HG02852 (cell line): ENCODE data around the gene COLEC12.
A peak's percentile ranks its signal among the peaks of the same experiment; 100 is the strongest.
"Not testable (repeated sequence)": the region's sequence is repeated elsewhere in the genome, so short reads cannot be mapped to it uniquely, and the experiment has no call there.

Source experiments
- ATAC-seq: cut with Tn5 transposase; IDR thresholded peaks from one replicate; pipeline ENCODE4 v1.9.1; 2021; ENCODE audit warnings: mild to moderate bottlenecking, moderate library complexity; ENCODE audit not compliant: unreplicated experiment

COLEC12 gene

DNA sequence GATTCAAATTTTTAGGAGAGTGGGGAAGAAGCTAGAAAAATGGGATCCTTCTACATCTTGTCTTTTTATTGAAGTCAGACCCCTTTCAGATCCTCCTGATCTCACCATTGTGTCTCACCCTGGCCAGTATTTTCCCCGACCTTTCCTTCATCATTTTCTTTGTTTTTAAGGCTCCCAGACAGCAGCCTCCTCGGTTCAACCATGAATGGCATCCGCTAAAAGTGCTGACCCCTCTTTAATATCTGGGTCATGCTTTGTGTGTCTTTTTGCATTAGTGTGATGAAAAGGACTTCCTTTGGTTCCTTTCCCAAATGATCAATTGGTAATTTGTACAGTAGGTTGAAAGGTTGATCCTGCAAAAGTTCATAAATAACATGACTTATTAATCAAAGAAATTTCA, 205.9 kb downstream of the COLEC12 start:
- ATAC-seq, result no peak

DNA sequence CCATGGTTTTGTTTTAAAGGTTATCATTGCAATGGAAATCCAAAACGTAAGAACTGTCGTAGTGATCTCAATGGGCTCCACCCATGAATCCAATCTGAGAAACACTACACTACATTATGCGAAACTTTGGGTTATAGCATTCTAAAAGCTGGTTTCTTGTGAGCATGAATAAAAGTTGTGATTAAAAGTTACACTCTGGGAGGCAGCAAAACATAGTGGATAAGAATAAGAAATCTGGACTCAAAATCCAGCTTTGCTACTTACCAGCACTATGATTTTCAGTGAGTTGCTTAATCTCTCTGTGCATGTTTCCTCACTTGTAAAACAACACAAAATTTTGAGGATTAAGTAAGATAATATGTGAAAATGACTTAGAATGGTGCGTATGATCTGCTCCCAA, 207.0 kb downstream of the COLEC12 start:
- no peak for ATAC-seq

DNA sequence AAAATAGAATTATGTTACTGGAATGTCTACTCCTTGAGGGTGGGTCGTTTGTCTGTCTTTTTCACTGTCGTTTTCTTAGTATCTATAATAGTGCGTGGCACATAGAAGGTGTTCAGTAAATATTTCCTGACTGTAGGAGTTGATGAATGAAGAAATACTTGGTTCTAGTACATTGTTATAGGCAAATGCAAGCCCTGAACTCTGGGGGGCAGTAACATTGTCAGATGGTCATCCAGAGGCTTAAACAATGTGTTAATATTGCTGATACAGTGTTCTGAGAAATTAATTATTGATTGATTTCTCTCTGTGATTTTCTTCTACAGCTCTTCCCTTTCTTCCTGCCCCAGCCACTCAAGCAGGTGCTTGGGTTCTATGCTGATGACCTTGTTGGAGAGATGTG, 208.2 kb downstream of the COLEC12 start:
- ATAC-seq, result no peak

DNA sequence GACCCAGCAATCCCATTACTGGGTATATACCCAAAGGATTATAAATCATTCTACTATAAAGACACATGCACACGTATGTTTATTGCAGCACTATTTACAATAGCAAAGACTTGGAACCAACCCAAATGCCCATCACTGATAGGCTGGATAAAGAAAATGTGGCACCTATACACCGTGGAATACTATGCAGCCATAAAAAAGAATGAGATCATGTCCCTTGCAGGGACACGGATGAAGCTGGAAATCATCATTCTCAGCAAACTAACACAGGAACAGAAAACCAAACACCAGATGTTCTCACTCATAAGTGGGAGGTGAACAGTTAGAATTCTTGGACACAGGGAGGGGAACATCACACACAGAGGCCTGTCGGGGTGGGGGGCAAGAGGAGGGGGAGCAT, 210.5 kb downstream of the COLEC12 start:
- ATAC-seq, result not testable (repeated sequence)

DNA sequence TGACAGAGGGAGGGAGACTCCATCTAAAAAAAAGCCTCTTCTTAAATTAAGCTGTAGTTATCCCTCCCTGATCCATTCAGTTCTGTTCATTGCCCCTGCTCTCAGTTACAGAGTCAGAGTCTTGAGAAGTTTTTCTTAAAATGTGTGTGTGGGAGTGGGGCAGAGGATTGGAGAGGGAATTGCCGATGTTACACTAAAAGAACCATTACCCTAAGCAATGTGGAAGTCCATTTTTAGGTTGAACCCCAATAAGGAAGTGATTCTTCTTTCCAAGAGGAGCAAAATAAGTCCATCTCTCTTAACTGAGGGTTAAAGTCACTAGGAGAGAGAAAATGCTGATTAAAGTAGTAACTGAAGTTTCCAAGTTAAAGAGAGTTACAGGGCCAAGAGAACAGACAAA, 211.5 kb downstream of the COLEC12 start:
- no peak for ATAC-seq

DNA sequence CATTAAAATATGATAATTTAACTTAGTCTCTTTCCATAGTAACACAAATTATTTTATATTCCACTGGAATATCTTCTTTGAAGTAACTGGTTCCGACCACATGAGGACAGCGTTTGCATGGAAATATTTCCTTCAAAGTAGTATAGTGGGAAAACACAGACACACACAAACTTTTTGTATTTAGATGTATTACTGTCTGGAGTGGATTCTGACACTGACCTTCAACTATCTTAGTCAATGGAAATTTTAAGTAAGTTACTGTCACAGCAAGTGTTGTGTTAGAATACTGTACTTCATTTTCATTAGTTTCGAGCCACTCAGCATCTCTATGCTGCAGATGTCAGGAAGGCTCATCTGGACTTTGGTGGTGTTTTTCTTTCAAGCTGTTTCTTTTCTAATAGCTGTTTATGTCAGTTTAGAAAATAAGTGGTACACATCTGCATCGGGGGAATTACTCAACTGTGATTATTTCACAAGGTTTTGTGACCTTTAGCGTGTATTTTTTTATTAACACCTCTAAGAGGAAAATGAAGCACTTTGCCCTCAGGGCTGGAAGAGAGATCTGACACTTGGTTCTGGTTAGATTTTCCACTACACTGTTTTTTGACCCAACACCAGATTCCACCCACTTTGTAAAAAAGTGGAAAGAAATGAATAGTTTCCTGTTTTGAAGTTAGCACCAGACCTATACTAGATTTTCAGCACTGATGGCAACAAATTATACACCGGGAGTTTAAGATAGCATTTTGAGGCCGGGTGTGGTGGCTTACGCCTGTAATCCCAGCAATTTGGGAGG, 213.8 kb downstream of the COLEC12 start:
- no peak for ATAC-seq

DNA sequence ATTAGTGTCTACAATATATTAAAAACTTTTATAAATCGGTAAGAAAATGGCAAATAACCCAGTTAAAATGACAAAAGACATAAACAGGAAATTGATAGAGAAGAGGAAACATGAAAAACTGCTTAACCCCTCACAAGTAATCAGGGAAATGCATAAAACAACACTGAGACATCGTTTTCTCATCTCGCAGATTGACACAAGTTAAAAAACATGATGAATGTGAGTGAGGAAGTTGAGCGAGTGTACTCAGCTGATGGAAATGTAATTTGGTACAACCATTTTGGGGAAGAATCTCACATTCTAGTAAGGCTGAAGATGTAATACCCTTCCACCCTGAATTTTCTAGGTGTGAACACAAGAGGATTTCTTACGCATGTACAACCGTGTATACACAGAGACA, 214.7 kb downstream of the COLEC12 start:
- no peak for ATAC-seq

DNA sequence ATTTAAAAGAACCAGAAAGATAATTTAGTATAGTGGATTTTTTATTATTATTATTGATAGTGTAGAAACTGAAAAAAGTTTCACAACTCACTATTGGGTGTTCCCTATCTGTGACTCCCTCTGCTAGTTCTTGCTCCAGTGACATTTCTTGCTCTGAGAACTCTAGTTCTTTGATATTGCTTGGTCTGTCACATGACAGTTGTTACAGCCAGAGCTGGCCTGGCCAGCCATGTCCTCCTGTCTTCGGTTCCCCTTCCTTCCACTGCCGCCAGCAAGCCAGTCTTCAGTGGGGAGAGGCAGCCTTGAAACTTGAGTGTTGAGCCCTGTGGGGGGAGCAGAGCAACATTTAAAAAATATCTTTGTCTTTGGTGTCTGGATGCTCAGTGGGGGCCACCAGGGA, 225.0 kb downstream of the COLEC12 start:
- ATAC-seq, result no peak

DNA sequence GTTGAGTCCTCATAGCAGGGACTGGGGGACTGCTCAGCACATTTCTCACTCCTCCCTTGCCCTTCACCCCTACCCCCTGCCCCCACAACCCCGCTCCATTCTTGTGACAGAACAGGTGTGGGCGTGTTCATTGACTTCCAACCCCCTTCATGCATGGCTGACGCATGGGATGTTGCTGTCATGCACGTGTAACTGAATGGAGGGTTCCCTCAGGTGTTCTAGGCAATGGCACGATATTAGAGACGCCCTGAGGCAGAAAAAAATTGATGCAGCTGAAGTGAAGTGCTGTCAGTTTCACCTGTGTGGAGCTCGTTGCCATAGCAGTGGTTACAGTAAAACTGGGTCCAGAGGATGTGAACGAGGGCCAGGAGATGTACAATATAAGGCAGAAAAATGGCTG, 226.2 kb downstream of the COLEC12 start:
- ATAC-seq, result no peak

DNA sequence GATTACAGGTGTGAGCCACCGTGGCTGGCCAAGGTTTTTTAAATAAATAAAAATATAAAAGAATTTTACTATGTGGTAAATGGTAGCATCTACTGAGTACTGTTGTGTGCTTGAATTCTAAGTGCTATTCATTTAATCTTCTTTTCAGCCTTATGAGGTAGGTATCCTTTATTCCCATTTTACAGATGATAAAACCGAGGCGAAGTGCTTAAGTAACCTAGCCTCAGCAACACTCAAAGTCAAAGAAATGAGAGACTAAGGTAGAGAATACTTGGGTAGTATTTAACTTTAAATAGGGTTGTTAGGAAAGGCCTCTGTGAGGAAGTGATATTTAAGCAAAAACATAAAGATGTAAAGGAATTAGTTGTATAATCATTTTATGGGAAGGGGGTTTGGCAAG, 227.0 kb downstream of the COLEC12 start:
- ATAC-seq, result no peak

DNA sequence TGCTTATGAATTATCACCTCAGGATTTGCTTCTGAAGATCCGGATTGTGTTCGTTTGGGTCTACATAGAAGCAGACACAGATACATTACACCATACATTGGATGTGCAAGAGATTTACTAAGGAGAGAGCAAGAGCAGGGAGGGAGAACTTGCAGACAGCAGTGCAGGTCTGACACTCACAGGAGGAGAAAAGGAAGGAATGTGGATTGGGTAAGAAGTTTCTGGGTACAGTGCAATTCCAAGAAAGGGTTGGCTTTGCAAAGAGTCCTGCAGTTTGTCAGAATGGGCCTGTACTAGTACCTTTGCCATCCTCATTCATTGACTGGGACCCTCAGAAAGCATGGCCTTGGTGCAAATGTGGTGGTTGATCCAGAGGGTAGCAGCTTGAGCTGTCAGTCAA, 227.9 kb downstream of the COLEC12 start:
- no peak for ATAC-seq

DNA sequence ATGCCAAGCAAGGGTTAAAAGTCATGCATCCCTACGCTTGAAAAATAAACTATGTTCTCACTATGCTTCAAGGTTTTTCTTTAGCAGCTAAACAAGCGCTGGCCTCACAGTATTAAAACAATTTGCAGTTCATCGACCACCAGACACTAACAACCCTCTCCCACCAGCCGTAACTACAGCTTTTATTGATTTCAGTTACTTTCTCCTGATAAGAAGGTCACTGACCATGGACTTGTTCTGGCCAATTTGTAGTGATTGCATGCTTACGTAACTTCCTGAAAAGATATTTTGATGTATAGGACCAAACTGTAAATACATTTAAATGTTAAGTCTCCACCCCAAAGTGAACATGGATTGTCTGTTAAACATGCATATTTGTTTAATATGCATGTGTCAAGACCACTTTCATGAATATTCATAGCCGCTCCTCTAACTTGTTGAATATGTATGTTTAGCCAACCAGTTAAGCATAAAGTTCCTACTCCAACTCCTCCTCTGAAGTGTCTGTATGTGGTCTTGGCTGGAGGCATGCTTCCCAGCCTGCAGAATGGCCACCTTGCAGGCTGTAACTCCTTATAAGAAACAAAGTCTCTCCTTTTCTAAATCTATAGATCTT, 230.9 kb downstream of the COLEC12 start:
- ATAC-seq, result no peak

DNA sequence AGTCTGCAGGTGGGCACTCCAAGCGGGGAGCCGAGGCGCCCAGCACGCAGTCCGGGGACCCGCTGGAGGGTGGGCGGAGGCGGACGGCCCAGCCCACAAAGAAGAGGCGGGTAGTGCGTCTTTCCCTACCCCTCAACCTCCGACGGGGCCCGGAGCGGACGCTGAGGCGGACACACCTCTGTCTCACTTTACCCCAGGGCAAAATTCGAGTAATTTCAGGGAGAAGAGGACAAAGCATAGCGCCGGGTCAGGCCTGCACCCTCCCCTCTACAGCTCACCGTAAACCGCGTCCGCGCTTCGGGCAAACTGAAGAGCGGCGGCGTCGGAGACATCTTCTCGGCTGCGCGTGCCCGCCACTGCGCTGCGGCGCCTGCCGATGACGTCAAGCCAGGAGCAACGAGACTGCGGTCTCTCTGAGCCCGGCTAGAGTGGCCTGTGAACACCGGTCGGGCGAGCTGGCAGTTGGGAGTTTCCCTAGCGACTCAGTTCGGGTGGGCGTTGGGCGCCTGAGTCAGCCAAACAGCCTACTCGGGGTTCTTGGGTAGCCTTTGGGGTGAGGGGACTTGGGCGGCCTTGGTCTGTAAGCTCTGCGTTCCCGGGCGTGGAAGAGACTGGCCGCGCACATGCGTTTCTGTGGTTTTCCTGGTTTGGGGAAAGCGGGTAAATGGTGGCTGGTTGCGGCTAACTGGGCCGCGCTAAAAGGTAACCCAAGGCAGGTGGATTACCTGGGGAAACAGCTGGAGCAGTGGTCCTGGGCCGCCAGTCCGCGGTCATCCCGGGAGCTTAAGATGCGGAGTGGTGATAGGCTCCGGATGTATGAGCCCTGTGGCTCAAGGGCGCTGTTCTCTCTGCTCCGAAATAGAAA, 232.6 kb downstream of the COLEC12 start, which contains the start of gene THOC1:
TSS of gene THOC1 (minus strand) at position 360 of the 865 bp plus-strand sequence. CDS start at position 332, 28 bp downstream.
- peak; percentile 92 for ATAC-seq

DNA sequence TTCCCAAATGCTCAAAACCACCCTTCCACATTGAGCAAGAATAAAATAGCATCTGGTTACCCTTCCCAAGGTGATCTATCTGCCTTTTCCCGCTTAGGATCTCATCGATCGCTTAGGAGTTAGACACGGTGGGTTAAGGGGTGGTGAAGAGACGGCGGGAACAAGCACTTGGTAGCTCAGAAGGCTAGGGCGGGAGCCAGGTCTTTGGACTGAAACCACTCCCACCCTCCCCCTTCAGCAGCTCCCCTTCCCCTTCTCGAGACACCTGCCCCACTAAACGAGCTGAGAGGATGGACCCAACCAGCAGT, 233.2 kb downstream of the COLEC12 start:
- ATAC-seq, result no peak
